HUES64 (cell line): ENCODE data around the gene RNF220.
A peak's percentile ranks its signal among the peaks of the same experiment; 100 is the strongest.

Experiments used
- H3K27ac ChIP-seq: 2 replicates; pipeline ENCODE4 v1.7.0; 2013; ENCODE audit warnings: low read depth, low read length, inconsistent platforms
- H3K27me3 ChIP-seq: 2 replicates; pipeline ENCODE4 v1.6.1; 2013; ENCODE audit warnings: mild to moderate bottlenecking, low read length; ENCODE audit not compliant: insufficient read depth
- H3K36me3 ChIP-seq: 2 replicates; pipeline ENCODE4 v1.6.1; 2013; ENCODE audit warnings: mild to moderate bottlenecking, low read length; ENCODE audit not compliant: insufficient read depth
- H3K4me1 ChIP-seq: 2 replicates; pipeline ENCODE4 v1.6.1; 2013; ENCODE audit warnings: mild to moderate bottlenecking, low read length, moderate library complexity; ENCODE audit not compliant: insufficient read depth
- H3K4me3 ChIP-seq: 2 replicates; pipeline ENCODE4 v1.5.1; 2013; ENCODE audit warnings: mild to moderate bottlenecking, low read length, moderate library complexity
- H3K9ac ChIP-seq: 2 replicates; pipeline ENCODE4 v1.6.1; 2013; ENCODE audit warnings: mild to moderate bottlenecking, low read depth, low read length
- H3K9me3 ChIP-seq: 2 replicates; pipeline ENCODE4 v1.6.1; 2013; ENCODE audit warnings: low read depth, low read length; ENCODE audit not compliant: insufficient read depth
- WGBS: fragments of 150-250, 120-280 bp; methylation state at CpG from one replicate; pipeline ENCODE4 v1.1.7; 2013; ENCODE audit warnings: missing lambda C conversion rate; 5-methylcytosine and 5-hydroxymethylcytosine counted together

RNF220 gene

GRCh38 chr1:44624268-44624901 is 219.3 kb downstream of the RNF220 start:
- no peak overlapping the region for H3K4me3 ChIP-seq
- H3K36me3 ChIP-seq: no peaks in the 10 kb centered on the region
- H3K9ac ChIP-seq: no peak overlapping the region
- no peaks in the 10 kb centered on the region for H3K4me1 ChIP-seq
- no peaks in the 10 kb centered on the region for H3K9me3 ChIP-seq
- H3K27me3 ChIP-seq: no peaks in the 10 kb centered on the region
- 92% methylated on average over 12 of the region's 12 CpGs for WGBS
- H3K27ac ChIP-seq: no peak overlapping the region

DNA sequence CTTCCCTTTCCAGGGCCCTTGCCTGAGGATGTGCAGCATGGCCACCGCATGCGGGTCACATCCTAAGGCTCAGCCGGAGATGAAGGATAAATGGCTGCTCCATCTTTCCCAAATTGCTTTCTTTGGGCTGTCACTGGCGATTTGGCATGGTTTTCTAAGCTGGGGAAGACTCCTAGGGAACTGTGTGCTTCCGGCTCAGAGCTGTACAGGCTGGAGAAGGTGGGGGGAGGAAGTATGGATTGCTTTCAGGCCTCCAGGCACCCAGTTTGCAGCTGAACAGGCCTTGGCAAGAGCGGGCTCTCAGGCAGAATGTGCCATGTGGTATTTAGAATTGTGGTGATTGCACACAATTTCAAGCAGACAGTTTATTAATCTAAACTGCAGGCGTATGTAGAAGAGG is 220.3 kb downstream of the RNF220 start:
- Histone ChIP-seq H3K36me3 (no peaks in the 10 kb centered on the region), H3K27me3 (no peaks in the 10 kb centered on the region), H3K4me3 (no peak overlapping the region), H3K9me3 (no peaks in the 10 kb centered on the region), H3K27ac (no peak overlapping the region), H3K4me1 (no peaks in the 10 kb centered on the region), H3K9ac (no peak overlapping the region)
- WGBS: 93% methylated on average over 7 of the region's 7 CpGs

GRCh38 chr1:44628962-44629756 is 224.1 kb downstream of the RNF220 start:
- Histone ChIP-seq H3K9ac (no peak overlapping the region), H3K27ac (no peak overlapping the region), H3K4me3 (no peak overlapping the region), H3K27me3 (no peaks in the 10 kb centered on the region), H3K4me1 (peaks cover 5% of the 10 kb centered on the region; the same call in 1 of the 2 replicates), H3K36me3 (peaks cover 12% of the 10 kb centered on the region), H3K9me3 (no peaks in the 10 kb centered on the region)
- WGBS: 94% methylated on average over 5 of the region's 5 CpGs

DNA sequence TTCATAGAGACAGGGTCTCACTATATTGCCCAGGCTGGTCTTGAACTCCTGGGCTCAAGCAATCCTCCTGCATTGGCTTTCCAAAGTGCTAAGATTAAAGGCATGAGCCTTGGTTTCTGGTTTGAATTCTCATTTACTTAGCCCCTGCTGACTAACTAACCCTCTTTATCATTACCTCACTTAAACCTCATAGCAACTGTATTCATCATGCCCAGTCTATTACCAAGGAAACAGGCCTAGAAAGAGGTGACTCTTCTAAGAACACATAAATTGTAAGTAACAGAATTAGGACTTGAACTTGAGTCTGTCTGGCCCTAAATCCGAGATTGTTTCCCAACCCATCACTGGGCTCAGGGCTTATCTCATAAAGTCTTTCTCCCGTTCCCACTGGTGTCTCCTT is 225.1 kb downstream of the RNF220 start:
- Histone ChIP-seq H3K36me3 (peaks cover 22% of the 10 kb centered on the region), H3K9me3 (no peaks in the 10 kb centered on the region), H3K4me3 (no peak overlapping the region), H3K4me1 (peaks cover 5% of the 10 kb centered on the region; the same call in 1 of the 2 replicates), H3K27me3 (no peaks in the 10 kb centered on the region), H3K9ac (no peak overlapping the region), H3K27ac (no peak overlapping the region)
- WGBS: 91% methylated on average over 2 of the region's 2 CpGs

DNA sequence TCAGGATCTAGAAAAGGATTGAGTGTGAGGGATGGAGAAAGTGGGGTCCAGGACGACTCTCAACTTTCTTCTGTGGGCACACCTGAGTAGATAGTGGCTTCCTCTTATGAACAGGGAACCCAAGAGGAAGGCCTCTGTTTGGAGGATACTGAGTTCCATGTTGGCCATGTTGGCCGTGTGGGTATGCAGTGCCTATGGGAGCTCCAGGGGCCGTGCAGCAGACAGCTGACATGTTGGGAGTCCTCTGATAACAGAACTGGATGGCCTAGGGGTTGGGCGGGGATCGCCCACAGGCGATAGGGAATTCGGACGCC is 226.2 kb downstream of the RNF220 start:
- H3K27me3 ChIP-seq: no peaks in the 10 kb centered on the region
- H3K9me3 ChIP-seq: no peaks in the 10 kb centered on the region
- H3K4me1 ChIP-seq: peaks cover 5% of the 10 kb centered on the region; the same call in 1 of the 2 replicates
- H3K27ac ChIP-seq: peak overlapping the region; percentile 99
- peaks cover 34% of the 10 kb centered on the region for H3K36me3 ChIP-seq
- WGBS: 26% methylated on average over 8 of the region's 8 CpGs
- H3K4me3 ChIP-seq: peak overlapping the region; percentile 90
- H3K9ac ChIP-seq: peak overlapping the region; percentile 90

GRCh38 chr1:44631647-44632539 is 226.8 kb downstream of the RNF220 start:
- Histone ChIP-seq H3K9me3 (no peaks in the 10 kb centered on the region), H3K27ac (peak overlapping the region; percentile 99), H3K4me3 (peak overlapping the region; percentile 90), H3K4me1 (peaks cover 5% of the 10 kb centered on the region; the same call in 1 of the 2 replicates), H3K9ac (peak overlapping the region; percentile 90), H3K27me3 (no peaks in the 10 kb centered on the region), H3K36me3 (peaks cover 40% of the 10 kb centered on the region)
- WGBS: under 1% methylated on average over 87 of the region's 88 CpGs

DNA sequence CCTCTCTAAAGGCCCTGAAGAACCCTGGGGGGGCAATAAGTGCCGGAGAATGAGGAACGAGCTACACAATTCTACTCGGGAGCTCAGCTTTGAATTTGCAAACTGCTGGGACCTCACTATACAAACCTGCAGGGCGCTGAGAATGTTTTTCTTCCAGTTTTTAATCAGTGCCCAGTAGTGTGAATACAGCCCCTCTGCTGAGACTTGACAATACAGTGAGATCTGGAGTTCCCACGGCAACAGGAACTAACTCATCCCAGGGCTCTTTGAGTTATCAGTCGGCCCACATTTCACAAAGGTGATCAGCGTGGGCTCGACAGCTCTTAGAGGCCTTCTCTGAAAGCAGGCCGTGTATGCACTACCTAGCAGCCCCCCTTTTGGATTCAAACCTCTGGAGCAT is 227.5 kb downstream of the RNF220 start:
- H3K27me3 ChIP-seq: no peaks in the 10 kb centered on the region
- H3K27ac ChIP-seq: peak overlapping the region; percentile 99
- 20% methylated on average over 9 of the region's 9 CpGs for WGBS
- H3K4me1 ChIP-seq: peaks cover 5% of the 10 kb centered on the region; the same call in 1 of the 2 replicates
- no peaks in the 10 kb centered on the region for H3K9me3 ChIP-seq
- peak overlapping the region; percentile 90 for H3K4me3 ChIP-seq
- peak overlapping the region; percentile 90 for H3K9ac ChIP-seq
- peaks cover 47% of the 10 kb centered on the region for H3K36me3 ChIP-seq

DNA sequence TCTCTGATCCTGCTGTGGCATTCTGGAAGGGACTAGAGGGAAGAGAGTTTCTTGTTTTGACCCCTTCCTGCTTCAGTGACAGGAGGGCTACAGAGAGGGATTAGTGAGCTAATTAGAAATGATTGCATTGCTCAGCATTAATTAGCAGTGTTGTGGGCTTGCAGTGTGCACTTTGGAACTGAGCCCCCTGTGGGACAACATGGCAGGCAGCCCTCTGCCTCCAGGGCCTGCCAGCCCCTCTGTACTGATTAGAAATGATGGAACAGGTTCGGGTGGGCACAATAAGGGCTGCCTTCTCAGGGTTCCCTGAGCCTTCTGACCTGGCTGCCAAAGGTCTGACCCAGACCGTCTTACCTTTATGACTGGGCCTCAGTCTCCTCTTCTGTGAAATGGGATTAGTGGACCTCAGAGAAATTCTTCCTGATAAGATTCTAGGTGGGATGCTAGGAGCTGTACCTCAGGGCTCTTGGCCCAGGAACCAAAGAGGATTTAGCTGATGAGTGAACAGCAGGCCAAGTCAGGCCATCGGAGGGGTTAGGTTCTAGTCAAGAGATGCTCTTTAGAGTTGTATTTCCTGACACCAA is 229.6 kb downstream of the RNF220 start:
- peaks cover 5% of the 10 kb centered on the region; the same call in 1 of the 2 replicates for H3K4me1 ChIP-seq
- no peaks in the 10 kb centered on the region for H3K9me3 ChIP-seq
- H3K27me3 ChIP-seq: no peaks in the 10 kb centered on the region
- H3K27ac ChIP-seq: no peak overlapping the region
- no peak overlapping the region for H3K9ac ChIP-seq
- no peak overlapping the region for H3K4me3 ChIP-seq
- 94% methylated on average over 3 of the region's 3 CpGs for WGBS
- peaks cover 67% of the 10 kb centered on the region for H3K36me3 ChIP-seq

GRCh38 chr1:44635439-44635838 is 230.4 kb downstream of the RNF220 start:
- no peaks in the 10 kb centered on the region for H3K27me3 ChIP-seq
- H3K27ac ChIP-seq: no peak overlapping the region
- no peak overlapping the region for H3K9ac ChIP-seq
- H3K9me3 ChIP-seq: no peaks in the 10 kb centered on the region
- WGBS: 94% methylated on average over 9 of the region's 9 CpGs
- peaks cover 5% of the 10 kb centered on the region; the same call in 1 of the 2 replicates for H3K4me1 ChIP-seq
- H3K4me3 ChIP-seq: no peak overlapping the region
- peaks cover 73% of the 10 kb centered on the region for H3K36me3 ChIP-seq

DNA sequence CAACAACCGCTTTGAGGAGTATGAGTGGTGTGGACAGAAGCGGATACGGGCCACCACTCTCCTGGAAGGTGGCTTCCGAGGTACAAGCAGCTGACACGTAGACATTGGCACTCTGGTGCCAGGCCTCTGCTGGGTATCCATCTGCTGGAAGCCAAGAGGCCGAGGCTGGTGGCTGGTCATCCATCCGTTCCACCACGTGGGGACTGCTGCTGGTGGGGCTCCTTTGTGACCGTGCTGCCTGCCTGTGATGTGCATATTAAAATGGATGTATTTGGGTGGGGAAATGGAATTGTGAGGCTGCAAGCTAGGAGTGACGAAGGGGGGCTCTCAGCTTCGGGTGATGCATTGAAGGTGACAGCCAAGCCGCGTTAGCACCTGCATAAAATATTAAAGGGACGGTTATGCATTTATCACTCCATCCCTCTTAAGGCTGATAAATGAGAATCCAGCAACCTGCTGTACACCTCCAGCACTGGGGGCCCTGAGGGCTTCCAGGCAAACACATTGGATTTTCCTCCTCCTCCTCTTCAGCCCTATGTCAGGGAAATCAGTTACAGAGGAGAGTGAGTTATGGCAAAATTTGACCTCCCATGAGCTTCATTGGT is 231.1 kb downstream of the RNF220 start:
- peaks cover 2% of the 10 kb centered on the region; the same call in 1 of the 2 replicates for H3K4me1 ChIP-seq
- no peak overlapping the region for H3K4me3 ChIP-seq
- no peaks in the 10 kb centered on the region for H3K27me3 ChIP-seq
- H3K9me3 ChIP-seq: no peaks in the 10 kb centered on the region
- peaks cover 81% of the 10 kb centered on the region for H3K36me3 ChIP-seq
- 95% methylated on average over 14 of the region's 14 CpGs for WGBS
- no peak overlapping the region for H3K27ac ChIP-seq
- H3K9ac ChIP-seq: no peak overlapping the region
